ENCODE results near the gene LIPE. TPM values are rescaled to one million over a fixed set of nuclear protein-coding genes. Genes with fewer than 3 reads are reported as not detected.

The LIPE gene
- total RNA-seq, 1 experiment from 2014 or later, result 2.1 TPM

DNA sequence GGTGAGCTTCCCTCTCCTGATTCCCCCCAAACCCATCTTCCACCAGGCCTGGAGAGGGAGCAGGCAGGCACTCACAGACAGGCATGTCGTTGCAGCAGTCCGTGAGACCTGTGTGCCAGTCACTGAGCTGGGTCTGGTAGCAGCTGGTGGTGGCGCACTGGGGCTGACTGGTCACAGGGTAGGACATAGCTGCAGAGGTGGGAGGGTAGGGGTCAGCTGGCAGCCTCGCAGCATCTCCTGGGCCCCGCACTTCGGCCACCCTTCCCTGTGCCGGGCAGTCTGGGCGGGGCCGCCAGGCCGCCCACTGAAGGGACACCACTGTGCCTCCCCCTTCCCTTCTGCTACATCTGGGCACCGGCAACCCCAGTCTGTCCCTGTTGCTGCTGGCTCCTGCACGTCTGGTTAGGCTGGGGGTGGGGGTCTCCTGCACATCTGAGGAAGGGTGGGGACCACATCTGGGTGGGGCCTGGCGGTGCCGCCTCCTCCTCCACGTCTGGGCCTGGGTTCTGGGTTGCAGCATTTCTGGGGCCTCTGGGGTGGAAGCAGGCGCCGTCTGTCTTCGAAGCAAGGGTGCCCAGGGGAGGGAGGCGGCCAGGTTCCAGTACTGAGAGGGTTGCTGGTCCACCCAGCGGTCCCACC lies 38.2 kb downstream of the LIPE start:
- H3K79me2 ChIP-seq (ENCODE audit: low read length), result no peaks in the 10 kb centered on the region
- intact Hi-C loops (cut with micrococcal nuclease), result no loop called here
- no peak for TF ChIP-seq EZH2 (IDR thresholded peaks at IDR 0.05; ENCODE audit: low read length, unreplicated experiment)
- TF ChIP-seq, protein P1, sequence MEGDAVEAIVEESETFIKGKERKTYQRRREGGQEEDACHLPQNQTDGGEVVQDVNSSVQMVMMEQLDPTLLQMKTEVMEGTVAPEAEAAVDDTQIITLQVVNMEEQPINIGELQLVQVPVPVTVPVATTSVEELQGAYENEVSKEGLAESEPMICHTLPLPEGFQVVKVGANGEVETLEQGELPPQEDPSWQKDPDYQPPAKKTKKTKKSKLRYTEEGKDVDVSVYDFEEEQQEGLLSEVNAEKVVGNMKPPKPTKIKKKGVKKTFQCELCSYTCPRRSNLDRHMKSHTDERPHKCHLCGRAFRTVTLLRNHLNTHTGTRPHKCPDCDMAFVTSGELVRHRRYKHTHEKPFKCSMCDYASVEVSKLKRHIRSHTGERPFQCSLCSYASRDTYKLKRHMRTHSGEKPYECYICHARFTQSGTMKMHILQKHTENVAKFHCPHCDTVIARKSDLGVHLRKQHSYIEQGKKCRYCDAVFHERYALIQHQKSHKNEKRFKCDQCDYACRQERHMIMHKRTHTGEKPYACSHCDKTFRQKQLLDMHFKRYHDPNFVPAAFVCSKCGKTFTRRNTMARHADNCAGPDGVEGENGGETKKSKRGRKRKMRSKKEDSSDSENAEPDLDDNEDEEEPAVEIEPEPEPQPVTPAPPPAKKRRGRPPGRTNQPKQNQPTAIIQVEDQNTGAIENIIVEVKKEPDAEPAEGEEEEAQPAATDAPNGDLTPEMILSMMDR (conservative IDR thresholded peaks at IDR 0.05; ENCODE audit: low read depth, low read length), result no peak
- TF ChIP-seq EZH2phosphoT487 (IDR thresholded peaks at IDR 0.05; ENCODE audit: borderline replicate concordance, low read length), result no peak
- H3K9me3 ChIP-seq (ENCODE audit: low read length), result no peaks in the 10 kb centered on the region
- H3F3A ChIP-seq (ENCODE audit: low read length, unreplicated experiment), result no peaks in the 10 kb centered on the region
- DNase-seq (no peak), ATAC-seq (no peak)
- no peaks in the 10 kb centered on the region for H3K9me2 ChIP-seq (replicated peaks; ENCODE audit: low read length)
- ChIA-PET CTCF (no interaction called here), POLR2A (ENCODE audit: unreplicated experiment) (no interaction called here)
- no peak overlapping the region for H2AFZ ChIP-seq (ENCODE audit: low read length)
- H3K27me3 ChIP-seq (ENCODE audit: low read length), result no peaks in the 10 kb centered on the region
- H3K4me3 ChIP-seq (ENCODE audit: low read length), result no peak overlapping the region
- no peak overlapping the region for H3K4me2 ChIP-seq (ENCODE audit: low read length)
- no peaks in the 10 kb centered on the region for H3K36me3 ChIP-seq (ENCODE audit: low read depth, low read length)
- no TSS peak for BruUV-seq (replicated peaks)
- peaks cover 4% of the 10 kb centered on the region; the same call in 1 of the 2 replicates for H3K4me1 ChIP-seq (ENCODE audit: insufficient read depth, low read length)
- no peak overlapping the region for H3K9ac ChIP-seq (ENCODE audit: low read length)
- H3K27ac ChIP-seq (ENCODE audit: low read length), result no peak overlapping the region
- no peaks in the 10 kb centered on the region for H4K20me1 ChIP-seq (ENCODE audit: low read length)

DNA sequence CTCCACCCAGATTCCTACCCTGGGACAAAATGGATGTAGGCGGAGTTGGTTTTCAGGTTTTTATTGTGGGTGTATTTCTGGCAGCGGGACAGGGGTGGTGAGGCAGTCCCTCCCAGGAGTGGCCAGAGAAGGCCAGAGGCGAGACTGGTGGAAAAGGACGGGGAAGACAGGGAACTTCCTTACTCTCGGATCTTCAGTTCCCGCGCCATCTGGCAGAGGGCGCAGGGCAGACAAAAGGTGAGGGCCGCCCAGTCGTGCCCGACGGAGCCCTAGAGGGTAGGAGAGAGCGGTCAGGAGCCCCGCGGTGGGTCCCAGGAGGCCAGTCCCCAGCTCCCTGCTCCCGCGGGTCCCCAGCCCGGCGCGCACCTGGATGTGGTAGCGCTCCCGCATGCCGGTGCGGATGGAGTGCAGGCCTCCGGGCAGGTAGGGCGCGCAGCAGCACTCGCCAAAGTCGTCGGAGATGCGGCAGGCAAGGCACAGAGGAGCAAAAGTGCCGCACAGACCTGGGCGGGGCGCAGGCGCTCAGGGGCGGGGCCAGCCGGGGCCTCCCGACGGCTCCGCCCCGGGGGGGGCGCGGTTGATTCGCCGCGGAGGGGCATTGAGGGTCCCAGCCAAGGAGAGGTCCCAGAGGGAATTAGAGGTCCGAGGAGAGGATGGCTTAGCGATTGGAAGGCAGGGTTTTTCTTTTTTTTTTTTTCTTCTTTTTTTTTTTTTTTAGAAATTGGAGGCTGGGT lies 40.0 kb downstream of the LIPE start:
- Histone ChIP-seq H3K4me1 (ENCODE audit: insufficient read depth, low read length) (peaks cover 4% of the 10 kb centered on the region; the same call in 1 of the 2 replicates), H4K20me1 (ENCODE audit: low read length) (no peaks in the 10 kb centered on the region), H3K36me3 (ENCODE audit: low read depth, low read length) (no peaks in the 10 kb centered on the region), H3K9me3 (ENCODE audit: low read length) (no peaks in the 10 kb centered on the region), H3K27me3 (ENCODE audit: low read length) (no peaks in the 10 kb centered on the region), H3K79me2 (ENCODE audit: low read length) (no peaks in the 10 kb centered on the region), H3K9me2 (replicated peaks; ENCODE audit: low read length) (no peaks in the 10 kb centered on the region), H2AFZ (ENCODE audit: low read length) (peak overlapping the region; percentile 81), H3K4me2 (ENCODE audit: low read length) (peak overlapping the region; percentile 86), H3K9ac (ENCODE audit: low read length) (peak overlapping the region; percentile 54), H3K4me3 (ENCODE audit: low read length) (peak overlapping the region; percentile 72), H3K27ac (ENCODE audit: low read length) (peak overlapping the region; percentile 25; the same call in 1 of the 2 replicates), H3F3A (ENCODE audit: low read length, unreplicated experiment) (no peaks in the 10 kb centered on the region)
- peak; percentile 80 for DNase-seq
- intact Hi-C loops (cut with micrococcal nuclease), result no loop called here
- ChIA-PET CTCF (no interaction called here), POLR2A (ENCODE audit: unreplicated experiment) (no interaction called here)
- BruUV-seq (replicated peaks), result no TSS peak
- TF ChIP-seq, protein P1 (conservative IDR thresholded peaks at IDR 0.05; ENCODE audit: low read depth, low read length), result peak; percentile 66
- no peak for TF ChIP-seq EZH2 (IDR thresholded peaks at IDR 0.05; ENCODE audit: low read length, unreplicated experiment)
- peak; percentile 94 for ATAC-seq

DNA sequence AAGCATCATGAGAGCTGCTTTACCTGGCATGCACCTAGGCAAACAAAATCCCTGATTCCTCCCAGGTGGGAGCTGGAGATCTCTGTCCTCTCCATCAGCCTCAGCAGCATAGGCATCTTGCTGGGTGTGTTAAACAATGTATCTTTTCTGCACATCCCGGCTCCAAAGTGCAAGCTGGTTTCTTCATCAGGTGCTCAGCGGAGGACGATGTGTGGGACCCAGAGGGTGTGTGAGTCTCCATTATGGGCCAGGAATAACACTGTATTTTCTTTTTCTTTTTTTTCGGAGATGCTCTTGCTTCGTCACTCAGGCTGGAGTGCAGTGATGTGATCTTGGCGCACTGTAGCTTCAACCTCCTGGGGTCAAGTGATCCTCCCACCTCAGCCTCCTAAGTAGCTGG lies 47.0 kb downstream of the LIPE start:
- Histone ChIP-seq H3K9me3 (ENCODE audit: low read length) (no peaks in the 10 kb centered on the region), H2AFZ (ENCODE audit: low read length) (no peak overlapping the region), H3K4me1 (ENCODE audit: insufficient read depth, low read length) (no peaks in the 10 kb centered on the region), H3K36me3 (ENCODE audit: low read depth, low read length) (no peaks in the 10 kb centered on the region), H3F3A (ENCODE audit: low read length, unreplicated experiment) (no peaks in the 10 kb centered on the region), H3K79me2 (ENCODE audit: low read length) (no peaks in the 10 kb centered on the region), H3K27ac (ENCODE audit: low read length) (no peak overlapping the region), H4K20me1 (ENCODE audit: low read length) (no peaks in the 10 kb centered on the region), H3K27me3 (ENCODE audit: low read length) (no peaks in the 10 kb centered on the region), H3K9ac (ENCODE audit: low read length) (no peak overlapping the region), H3K9me2 (replicated peaks; ENCODE audit: low read length) (no peaks in the 10 kb centered on the region), H3K4me3 (ENCODE audit: low read length) (no peak overlapping the region), H3K4me2 (ENCODE audit: low read length) (no peak overlapping the region)
- DNase-seq (no peak), ATAC-seq (no peak)
- no TSS peak for BruUV-seq (replicated peaks)
- ChIA-PET POLR2A (ENCODE audit: unreplicated experiment) (no interaction called here), CTCF (no interaction called here)
- TF ChIP-seq EZH2 (IDR thresholded peaks at IDR 0.05; ENCODE audit: low read length, unreplicated experiment) (no peak), EZH2phosphoT487 (IDR thresholded peaks at IDR 0.05; ENCODE audit: borderline replicate concordance, low read length) (no peak)
- TF ChIP-seq, protein P1 (conservative IDR thresholded peaks at IDR 0.05; ENCODE audit: low read depth, low read length), result no peak
- intact Hi-C loops (cut with micrococcal nuclease), result no loop called here

Data from PC-3 (cell line).